ENCODE results near the gene HOTAIR.
A peak's percentile ranks its signal among the peaks of the same experiment; 100 is the strongest.

HOTAIR gene

GRCh38 chr12:54008260-54008552 is 33.5 kb upstream of the HOTAIR start:
- H2AFZ ChIP-seq (ENCODE audit: low read length) = no peak overlapping the region
- no peak overlapping the region for H2BK120ac ChIP-seq (ENCODE audit: low read depth, low read length)
- no peak overlapping the region for H3K4me3 ChIP-seq (ENCODE audit: low read length in 2 of 2)
- no peak overlapping the region for H3K9ac ChIP-seq (ENCODE audit: low read depth, low read length, poor library complexity)
- no peak overlapping the region for H3K23ac ChIP-seq (ENCODE audit: low read depth, low read length, poor library complexity)
- no peaks in the 10 kb centered on the region for H3K36me3 ChIP-seq (replicated peaks in 1 of 2; ENCODE audit: control insufficient read depth in 2 of 2, insufficient read depth in 2 of 2, low read length in 2 of 2)
- H3K4me2 ChIP-seq (ENCODE audit: insufficient read depth, low read length, poor library complexity, severe bottlenecking) = no peak overlapping the region
- H3K14ac ChIP-seq (ENCODE audit: low read length) = no peak overlapping the region
- H3K18ac ChIP-seq (ENCODE audit: low read length) = no peak overlapping the region
- DNase-seq (ENCODE audit: low spot score) = no peak
- H4K8ac ChIP-seq (ENCODE audit: low read depth, low read length) = no peak overlapping the region
- H2BK12ac ChIP-seq (ENCODE audit: low read length) = no peak overlapping the region
- no peak overlapping the region for H2AK5ac ChIP-seq (ENCODE audit: low read depth, low read length)
- H3K27me3 ChIP-seq (ENCODE audit: control insufficient read depth in 3 of 3, insufficient read depth in 3 of 3, low read depth in 1 of 3, low read length in 3 of 3) = peaks cover 65 to 95% (median 95%) of the 10 kb centered on the region in 3 experiments
- WGBS, 2 donors (ENCODE audit: extremely low coverage in 2 of 2, insufficient read length in 2 of 2, insufficient replicate concordance in 1 of 2) = no CpG with 5 or more reads among the region's 2 CpGs
- peaks cover 2% of the 10 kb centered on the region for H3K79me1 ChIP-seq (ENCODE audit: low read depth, low read length)
- no peak overlapping the region for H4K91ac ChIP-seq (ENCODE audit: low read depth, low read length, poor library complexity)
- no peak overlapping the region for H3K4ac ChIP-seq (ENCODE audit: low read length)
- H3K4me1 ChIP-seq (ENCODE audit: control insufficient read depth in 2 of 2, insufficient read depth in 1 of 2, low read depth in 1 of 2, low read length in 2 of 2) = no peaks in the 10 kb centered on the region
- H3K27ac ChIP-seq (replicated peaks; ENCODE audit: low read length) = no peak overlapping the region
- no peak overlapping the region for H2BK15ac ChIP-seq (ENCODE audit: low read length)
- H2BK5ac ChIP-seq (ENCODE audit: low read length) = no peak overlapping the region
- no peaks in the 10 kb centered on the region for H3K9me3 ChIP-seq (replicated peaks in 1 of 2; ENCODE audit: control insufficient read depth in 2 of 2, insufficient read depth in 1 of 2, low read depth in 1 of 2, low read length in 2 of 2)

- Histone ChIP-seq H4K91ac (ENCODE audit: low read depth, low read length, poor library complexity) (no peak overlapping the region), H3K23ac (ENCODE audit: low read depth, low read length, poor library complexity) (no peak overlapping the region), H2BK5ac (ENCODE audit: low read length) (no peak overlapping the region), H3K36me3 (replicated peaks in 1 of 2; ENCODE audit: control insufficient read depth in 2 of 2, insufficient read depth in 2 of 2, low read length in 2 of 2) (no peaks in the 10 kb centered on the region), H2AK5ac (ENCODE audit: low read depth, low read length) (no peak overlapping the region), H2BK12ac (ENCODE audit: low read length) (no peak overlapping the region), H3K4me2 (ENCODE audit: insufficient read depth, low read length, poor library complexity, severe bottlenecking) (no peak overlapping the region), H3K14ac (ENCODE audit: low read length) (no peak overlapping the region), H4K8ac (ENCODE audit: low read depth, low read length) (no peak overlapping the region), H3K4me3 (ENCODE audit: low read length in 2 of 2) (no peak overlapping the region), H2BK15ac (ENCODE audit: low read length) (no peak overlapping the region), H3K4me1 (ENCODE audit: control insufficient read depth in 2 of 2, insufficient read depth in 1 of 2, low read depth in 1 of 2, low read length in 2 of 2) (no peaks in the 10 kb centered on the region), H3K27me3 (ENCODE audit: control insufficient read depth in 3 of 3, insufficient read depth in 3 of 3, low read depth in 1 of 3, low read length in 3 of 3) (peaks cover 65 to 95% (median 95%) of the 10 kb centered on the region in 3 experiments), H3K18ac (ENCODE audit: low read length) (no peak overlapping the region), H2AFZ (ENCODE audit: low read length) (no peak overlapping the region), H3K4ac (ENCODE audit: low read length) (no peak overlapping the region), H3K9ac (ENCODE audit: low read depth, low read length, poor library complexity) (peak overlapping the region; percentile 70), H2BK120ac (ENCODE audit: low read depth, low read length) (no peak overlapping the region), H3K27ac (replicated peaks; ENCODE audit: low read length) (no peak overlapping the region), H3K9me3 (replicated peaks in 1 of 2; ENCODE audit: control insufficient read depth in 2 of 2, insufficient read depth in 1 of 2, low read depth in 1 of 2, low read length in 2 of 2) (no peaks in the 10 kb centered on the region), H3K79me1 (ENCODE audit: low read depth, low read length) (peaks cover 2% of the 10 kb centered on the region)
- no peak for DNase-seq (ENCODE audit: low spot score)
- no CpG with 5 or more reads among the region's 2 CpGs for WGBS, 2 donors (ENCODE audit: extremely low coverage in 2 of 2, insufficient read length in 2 of 2, insufficient replicate concordance in 1 of 2)
Measured at GRCh38 chr12:54007538-54008259, 32.9 kb upstream of the HOTAIR start.

GRCh38 chr12:54006559-54007220 is 31.9 kb upstream of the HOTAIR start:
- no peak overlapping the region for H2BK5ac ChIP-seq (ENCODE audit: low read length)
- no peak overlapping the region for H3K23ac ChIP-seq (ENCODE audit: low read depth, low read length, poor library complexity)
- H4K91ac ChIP-seq (ENCODE audit: low read depth, low read length, poor library complexity) = no peak overlapping the region
- no peak overlapping the region for H2BK12ac ChIP-seq (ENCODE audit: low read length)
- H3K4me2 ChIP-seq (ENCODE audit: insufficient read depth, low read length, poor library complexity, severe bottlenecking) = no peak overlapping the region
- H2AK5ac ChIP-seq (ENCODE audit: low read depth, low read length) = no peak overlapping the region
- no peaks in the 10 kb centered on the region for H3K4me1 ChIP-seq (ENCODE audit: control insufficient read depth in 2 of 2, insufficient read depth in 1 of 2, low read depth in 1 of 2, low read length in 2 of 2)
- no peak overlapping the region for H3K18ac ChIP-seq (ENCODE audit: low read length)
- peaks cover 2% of the 10 kb centered on the region for H3K79me1 ChIP-seq (ENCODE audit: low read depth, low read length)
- no peak overlapping the region for H3K4me3 ChIP-seq (ENCODE audit: low read length in 2 of 2)
- H4K8ac ChIP-seq (ENCODE audit: low read depth, low read length) = no peak overlapping the region
- no peak overlapping the region for H3K4ac ChIP-seq (ENCODE audit: low read length)
- no CpG with 5 or more reads among the region's 22 CpGs for WGBS, 2 donors (ENCODE audit: extremely low coverage in 2 of 2, insufficient read length in 2 of 2, insufficient replicate concordance in 1 of 2)
- no peak overlapping the region for H2BK15ac ChIP-seq (ENCODE audit: low read length)
- DNase-seq (ENCODE audit: low spot score) = no peak
- H3K9me3 ChIP-seq (replicated peaks in 1 of 2; ENCODE audit: control insufficient read depth in 2 of 2, insufficient read depth in 1 of 2, low read depth in 1 of 2, low read length in 2 of 2) = no peaks in the 10 kb centered on the region
- H3K36me3 ChIP-seq (replicated peaks in 1 of 2; ENCODE audit: control insufficient read depth in 2 of 2, insufficient read depth in 2 of 2, low read length in 2 of 2) = no peaks in the 10 kb centered on the region
- H3K27ac ChIP-seq (replicated peaks; ENCODE audit: low read length) = no peak overlapping the region
- no peak overlapping the region for H3K9ac ChIP-seq (ENCODE audit: low read depth, low read length, poor library complexity)
- no peak overlapping the region for H3K14ac ChIP-seq (ENCODE audit: low read length)
- H2BK120ac ChIP-seq (ENCODE audit: low read depth, low read length) = no peak overlapping the region
- peaks cover 69 to 99% (median 95%) of the 10 kb centered on the region in 3 experiments for H3K27me3 ChIP-seq (ENCODE audit: control insufficient read depth in 3 of 3, insufficient read depth in 3 of 3, low read depth in 1 of 3, low read length in 3 of 3)
- H2AFZ ChIP-seq (ENCODE audit: low read length) = no peak overlapping the region

DNA sequence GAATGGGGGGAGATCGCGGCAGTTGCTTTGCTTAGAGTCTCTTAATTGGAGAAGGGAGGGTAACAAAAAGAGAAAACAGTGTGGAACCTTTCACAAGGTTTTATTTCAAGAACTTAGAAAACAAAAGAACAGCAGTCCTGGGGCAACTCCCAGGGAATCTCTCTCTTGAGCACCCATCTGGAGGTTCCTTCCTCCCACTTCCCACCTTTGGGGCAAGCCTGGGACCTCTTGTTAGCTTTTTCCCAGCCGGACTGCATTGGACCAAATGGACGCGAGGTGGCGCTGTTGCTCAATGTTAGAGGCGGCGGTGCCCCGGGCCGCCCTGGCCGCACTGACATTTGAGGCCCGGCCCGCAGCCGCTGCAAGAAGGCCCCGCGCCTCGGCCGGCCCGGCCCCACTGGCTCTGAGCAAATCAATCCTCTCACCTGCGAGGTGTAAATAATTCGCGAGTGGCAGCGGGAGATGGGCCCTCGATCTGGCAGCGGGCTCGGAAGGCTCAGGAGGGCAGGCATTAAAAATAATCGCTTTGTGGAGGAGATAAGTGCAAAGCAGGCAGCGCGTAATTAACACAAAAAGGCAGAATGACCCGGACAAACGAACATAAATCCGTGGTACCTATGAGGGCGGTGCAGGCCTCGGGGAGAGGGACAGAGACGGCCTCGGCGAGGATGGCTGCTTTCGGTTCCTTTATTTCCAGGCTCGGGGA is 31.3 kb upstream of the HOTAIR start:
- H4K8ac ChIP-seq (ENCODE audit: low read depth, low read length) = no peak overlapping the region
- no peak overlapping the region for H3K27ac ChIP-seq (replicated peaks; ENCODE audit: low read length)
- H2AK5ac ChIP-seq (ENCODE audit: low read depth, low read length) = no peak overlapping the region
- H3K18ac ChIP-seq (ENCODE audit: low read length) = no peak overlapping the region
- DNase-seq (ENCODE audit: low spot score) = peak; percentile 94
- no peak overlapping the region for H2BK15ac ChIP-seq (ENCODE audit: low read length)
- no peak overlapping the region for H3K4me2 ChIP-seq (ENCODE audit: insufficient read depth, low read length, poor library complexity, severe bottlenecking)
- no peak overlapping the region for H2BK12ac ChIP-seq (ENCODE audit: low read length)
- H2BK5ac ChIP-seq (ENCODE audit: low read length) = no peak overlapping the region
- no peak overlapping the region for H3K23ac ChIP-seq (ENCODE audit: low read depth, low read length, poor library complexity)
- no peak overlapping the region for H3K14ac ChIP-seq (ENCODE audit: low read length)
- H3K4ac ChIP-seq (ENCODE audit: low read length) = no peak overlapping the region
- H3K36me3 ChIP-seq (replicated peaks in 1 of 2; ENCODE audit: control insufficient read depth in 2 of 2, insufficient read depth in 2 of 2, low read length in 2 of 2) = no peaks in the 10 kb centered on the region
- H3K79me1 ChIP-seq (ENCODE audit: low read depth, low read length) = peaks cover 2% of the 10 kb centered on the region
- H3K9me3 ChIP-seq (replicated peaks in 1 of 2; ENCODE audit: control insufficient read depth in 2 of 2, insufficient read depth in 1 of 2, low read depth in 1 of 2, low read length in 2 of 2) = no peaks in the 10 kb centered on the region
- H3K27me3 ChIP-seq (ENCODE audit: control insufficient read depth in 3 of 3, insufficient read depth in 3 of 3, low read depth in 1 of 3, low read length in 3 of 3) = peaks cover 69 to 99% (median 95%) of the 10 kb centered on the region in 3 experiments
- no peak overlapping the region for H3K9ac ChIP-seq (ENCODE audit: low read depth, low read length, poor library complexity)
- H3K4me1 ChIP-seq (ENCODE audit: control insufficient read depth in 2 of 2, insufficient read depth in 1 of 2, low read depth in 1 of 2, low read length in 2 of 2) = no peaks in the 10 kb centered on the region
- no peak overlapping the region for H4K91ac ChIP-seq (ENCODE audit: low read depth, low read length, poor library complexity)
- no peak overlapping the region for H3K4me3 ChIP-seq (ENCODE audit: low read length in 2 of 2)
- peak overlapping the region; percentile 74 for H2AFZ ChIP-seq (ENCODE audit: low read length)
- WGBS, 2 donors (ENCODE audit: extremely low coverage in 2 of 2, insufficient read length in 2 of 2, insufficient replicate concordance in 1 of 2) = no CpG with 5 or more reads among the region's 39 CpGs
- no peak overlapping the region for H2BK120ac ChIP-seq (ENCODE audit: low read depth, low read length)
